Measurements from ENCODE around the gene DENND4C.

- TF ChIP-seq POLR2A (IDR thresholded peaks at IDR 0.05) (no peak), POLR2AphosphoS5 (IDR thresholded peaks at IDR 0.05) (no peak)
Measured at GRCh38 chr9:19246891-19247290, 16.4 kb downstream of the DENND4C start.

Measured in transverse colon (tissue), 3 donors.